Mesothelial cell of epicardium (in vitro differentiated cells): ENCODE results near the gene SERPINA5. TPM values are rescaled to one million over a fixed set of nuclear protein-coding genes. Genes with fewer than 3 reads are reported as not detected.

Experiments used
- DNase-seq, 2 experiments: peaks; one replicate each; pipeline ENCODE4 v3.0.0; 2021; ENCODE audit warnings: low spot score in 2 of 2; ENCODE audit not compliant: unreplicated experiment in 2 of 2
- H3K27ac Mint-ChIP-seq: 2 replicates; pipeline ENCODE4 v1.8.0; 2021; ENCODE audit warnings: mixed read lengths
- H3K27me3 Mint-ChIP-seq: 2 replicates; pipeline ENCODE4 v1.8.0; 2021; ENCODE audit warnings: low read depth, mixed read lengths
- H3K36me3 Mint-ChIP-seq: 2 replicates; pipeline ENCODE4 v1.8.0; 2021; ENCODE audit warnings: mixed read lengths
- H3K4me1 Mint-ChIP-seq: 2 replicates; pipeline ENCODE4 v1.8.0; 2021; ENCODE audit warnings: mixed read lengths
- H3K4me3 Mint-ChIP-seq: 2 replicates; pipeline ENCODE4 v1.8.0; 2021; ENCODE audit warnings: mild to moderate bottlenecking, moderate library complexity, mixed read lengths
- H3K9me3 Mint-ChIP-seq: 2 replicates; pipeline ENCODE4 v1.8.0; 2021; ENCODE audit warnings: mixed read lengths
- CTCF ChIP-seq: fragments of 200-600 bp; sonication (generic); IDR thresholded peaks from one replicate; pipeline ENCODE4 v1.5.0; 2021; ENCODE audit warnings: antibody characterized with exemption; ENCODE audit not compliant: unreplicated experiment
- total RNA-seq: library from RNA; stranded (reverse); gene quantifications from 3 replicates; pipeline ENCODE4 v1.2.1, GENCODE V29; 2021

The SERPINA5 gene
- 0.16 to 0.44 TPM (median 0.29 TPM) in 3 replicates for total RNA-seq

- Mint-ChIP-seq H3K27ac (no peak within 1 kb of the TSS), H3K4me3 (no peak within 1 kb of the TSS), H3K36me3 (no peaks in the 10 kb centered on the region), H3K4me1 (no peaks in the 10 kb centered on the region), H3K27me3 (peaks cover 10% of the 10 kb centered on the region), H3K9me3 (peaks cover 4% of the 10 kb centered on the region)
- TF ChIP-seq CTCF = no peak
- DNase-seq = no peak
Observed at GRCh38 chr14:94581127-94581999, at the start of gene SERPINA5. Gene SERPINA5 (plus strand): TSS chr14:94581426. CDS start chr14:94587363, 5,937 bp downstream.

GRCh38 chr14:94532447-94532846 is 48.8 kb upstream of the SERPINA5 start:
- no peak for TF ChIP-seq CTCF
- H3K4me3 Mint-ChIP-seq = no peak overlapping the region
- H3K27ac Mint-ChIP-seq = no peak overlapping the region
- peaks cover 6% of the 10 kb centered on the region for H3K9me3 Mint-ChIP-seq
- H3K36me3 Mint-ChIP-seq = no peaks in the 10 kb centered on the region
- DNase-seq = no peak
- H3K27me3 Mint-ChIP-seq = peaks cover 32% of the 10 kb centered on the region
- no peaks in the 10 kb centered on the region for H3K4me1 Mint-ChIP-seq

GRCh38 chr14:94535506-94535905 is 45.7 kb upstream of the SERPINA5 start:
- no peaks in the 10 kb centered on the region for H3K36me3 Mint-ChIP-seq
- H3K27ac Mint-ChIP-seq = no peak overlapping the region
- TF ChIP-seq CTCF = no peak
- peaks cover 3% of the 10 kb centered on the region for H3K9me3 Mint-ChIP-seq
- H3K27me3 Mint-ChIP-seq = peaks cover 37% of the 10 kb centered on the region
- no peak for DNase-seq
- H3K4me3 Mint-ChIP-seq = no peak overlapping the region
- no peaks in the 10 kb centered on the region for H3K4me1 Mint-ChIP-seq

GRCh38 chr14:94536836-94537235 is 44.4 kb upstream of the SERPINA5 start:
- Mint-ChIP-seq H3K36me3 (no peaks in the 10 kb centered on the region), H3K27ac (no peak overlapping the region), H3K9me3 (peaks cover 3% of the 10 kb centered on the region), H3K4me1 (no peaks in the 10 kb centered on the region), H3K27me3 (peaks cover 31% of the 10 kb centered on the region), H3K4me3 (no peak overlapping the region)
- DNase-seq = peak in 1 of 2 experiments; percentile 5
- no peak for TF ChIP-seq CTCF

- TF ChIP-seq CTCF = no peak
- Mint-ChIP-seq H3K36me3 (no peaks in the 10 kb centered on the region), H3K4me3 (no peak overlapping the region), H3K27ac (no peak overlapping the region), H3K4me1 (no peaks in the 10 kb centered on the region), H3K9me3 (peaks cover 2% of the 10 kb centered on the region), H3K27me3 (peaks cover 25% of the 10 kb centered on the region)
- DNase-seq = peak in 1 of 2 experiments; percentile 16
Observed at GRCh38 chr14:94538070-94538740, 43.0 kb upstream of the SERPINA5 start.
